GM18873 (cell line): ENCODE results near the gene NBPF3.
"Not testable (repeated sequence)": the region's sequence is repeated elsewhere in the genome, so short reads cannot be mapped to it uniquely, and the experiment has no call there.

Experiments used
- ATAC-seq: cut with Tn5 transposase; IDR thresholded peaks from one replicate; pipeline ENCODE4 v1.9.1; 2021; ENCODE audit warnings: mild to moderate bottlenecking, moderate library complexity, moderate number of reproducible peaks; ENCODE audit not compliant: unreplicated experiment, low FRiP score

NBPF3 gene

GRCh38 chr1:21517161-21517589 lies 77.2 kb downstream of the NBPF3 start:
- ATAC-seq, result no peak

- no peak for ATAC-seq
Observed at GRCh38 chr1:21517660-21518480, 77.9 kb downstream of the NBPF3 start.

GRCh38 chr1:21518774-21519455 lies 79.0 kb downstream of the NBPF3 start:
- ATAC-seq, result no peak

GRCh38 chr1:21519486-21520070 lies 79.6 kb downstream of the NBPF3 start:
- not testable (repeated sequence) for ATAC-seq

GRCh38 chr1:21520899-21521716 lies 81.2 kb downstream of the NBPF3 start:
- no peak for ATAC-seq

- ATAC-seq, result no peak
Observed at GRCh38 chr1:21521717-21522060, 81.8 kb downstream of the NBPF3 start.

- no peak for ATAC-seq
Observed at GRCh38 chr1:21522525-21523038, 82.6 kb downstream of the NBPF3 start.

GRCh38 chr1:21523297-21523813 lies 83.4 kb downstream of the NBPF3 start:
- no peak for ATAC-seq

GRCh38 chr1:21524220-21524619 lies 84.3 kb downstream of the NBPF3 start:
- ATAC-seq, result no peak

- ATAC-seq, result no peak
Observed at GRCh38 chr1:21524686-21525339, 84.9 kb downstream of the NBPF3 start.

- ATAC-seq, result no peak
Observed at GRCh38 chr1:21525340-21525717, 85.4 kb downstream of the NBPF3 start.

- ATAC-seq, result no peak
Observed at GRCh38 chr1:21526441-21526840, 86.5 kb downstream of the NBPF3 start.

- ATAC-seq, result no peak
Observed at GRCh38 chr1:21530368-21531016, 90.6 kb downstream of the NBPF3 start.

- ATAC-seq, result no peak
Observed at GRCh38 chr1:21531241-21531640, 91.3 kb downstream of the NBPF3 start.

GRCh38 chr1:21532496-21532895 lies 92.6 kb downstream of the NBPF3 start:
- no peak for ATAC-seq

- ATAC-seq, result no peak
Observed at GRCh38 chr1:21532992-21533534, 93.1 kb downstream of the NBPF3 start.

GRCh38 chr1:21534146-21534545 lies 94.2 kb downstream of the NBPF3 start:
- no peak for ATAC-seq
